ENCODE measurements around the gene TMEM94. TPM values are rescaled to one million over a fixed set of nuclear protein-coding genes. Genes with fewer than 3 reads are reported as not detected.

The TMEM94 gene
- total RNA-seq, 4 donors from 2014 or later = 31.0 to 50.3 (median 42.8) TPM

DNA sequence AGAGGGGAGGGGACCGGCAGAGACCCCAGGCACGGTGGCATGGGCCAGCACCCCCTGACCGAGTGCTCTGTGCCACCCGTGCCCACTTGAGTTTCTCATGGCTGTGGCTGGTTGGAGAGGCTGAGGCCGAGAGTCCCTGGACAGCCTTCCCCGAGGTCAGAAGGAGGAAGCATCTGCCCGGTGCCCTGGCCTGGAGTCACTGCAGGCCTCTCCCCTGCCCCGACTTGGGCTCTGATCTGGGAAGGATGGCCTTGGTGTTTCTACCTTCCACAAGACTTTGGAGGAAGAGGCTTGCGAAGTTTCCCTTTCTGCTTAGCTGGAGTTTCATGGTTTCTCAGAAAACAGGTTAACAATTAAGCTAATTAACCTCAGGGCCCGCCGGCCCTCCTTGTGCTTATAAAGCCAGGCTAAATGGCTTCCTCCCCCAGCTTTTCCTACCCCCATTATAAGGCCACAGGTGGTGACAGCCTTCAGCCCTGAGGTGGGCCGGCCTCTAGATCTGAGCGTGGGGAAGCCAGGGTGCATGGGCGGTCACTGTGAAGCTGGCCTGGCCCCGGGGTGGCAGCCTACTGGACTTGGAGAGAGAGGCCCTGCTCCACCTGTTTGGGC, 86.4 kb downstream of the TMEM94 start:
- Histone ChIP-seq H3K9me3 (no peaks in the 10 kb centered on the region), H3K4me1 (no peaks in the 10 kb centered on the region), H3K27ac (no peak overlapping the region), H3K4me3 (no peak overlapping the region), H3K27me3 (no peaks in the 10 kb centered on the region), H3K36me3 (no peaks in the 10 kb centered on the region)
- 100% methylated on average over 1 of the region's 15 CpGs; no CpG with 5 or more reads in 1 of the 2 donors for WGBS, 2 donors (ENCODE audit: low coverage in 1 of 2)
- ATAC-seq = no peak
- TF ChIP-seq EP300 (IDR thresholded peaks at IDR 0.05) = no peak
- no peak for TF ChIP-seq POLR2AphosphoS5 (IDR thresholded peaks at IDR 0.05)
- TF ChIP-seq, protein P1, sequence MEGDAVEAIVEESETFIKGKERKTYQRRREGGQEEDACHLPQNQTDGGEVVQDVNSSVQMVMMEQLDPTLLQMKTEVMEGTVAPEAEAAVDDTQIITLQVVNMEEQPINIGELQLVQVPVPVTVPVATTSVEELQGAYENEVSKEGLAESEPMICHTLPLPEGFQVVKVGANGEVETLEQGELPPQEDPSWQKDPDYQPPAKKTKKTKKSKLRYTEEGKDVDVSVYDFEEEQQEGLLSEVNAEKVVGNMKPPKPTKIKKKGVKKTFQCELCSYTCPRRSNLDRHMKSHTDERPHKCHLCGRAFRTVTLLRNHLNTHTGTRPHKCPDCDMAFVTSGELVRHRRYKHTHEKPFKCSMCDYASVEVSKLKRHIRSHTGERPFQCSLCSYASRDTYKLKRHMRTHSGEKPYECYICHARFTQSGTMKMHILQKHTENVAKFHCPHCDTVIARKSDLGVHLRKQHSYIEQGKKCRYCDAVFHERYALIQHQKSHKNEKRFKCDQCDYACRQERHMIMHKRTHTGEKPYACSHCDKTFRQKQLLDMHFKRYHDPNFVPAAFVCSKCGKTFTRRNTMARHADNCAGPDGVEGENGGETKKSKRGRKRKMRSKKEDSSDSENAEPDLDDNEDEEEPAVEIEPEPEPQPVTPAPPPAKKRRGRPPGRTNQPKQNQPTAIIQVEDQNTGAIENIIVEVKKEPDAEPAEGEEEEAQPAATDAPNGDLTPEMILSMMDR (IDR thresholded peaks at IDR 0.05) = no peak
- TF ChIP-seq POLR2A (IDR thresholded peaks at IDR 0.05) = no peak

DNA sequence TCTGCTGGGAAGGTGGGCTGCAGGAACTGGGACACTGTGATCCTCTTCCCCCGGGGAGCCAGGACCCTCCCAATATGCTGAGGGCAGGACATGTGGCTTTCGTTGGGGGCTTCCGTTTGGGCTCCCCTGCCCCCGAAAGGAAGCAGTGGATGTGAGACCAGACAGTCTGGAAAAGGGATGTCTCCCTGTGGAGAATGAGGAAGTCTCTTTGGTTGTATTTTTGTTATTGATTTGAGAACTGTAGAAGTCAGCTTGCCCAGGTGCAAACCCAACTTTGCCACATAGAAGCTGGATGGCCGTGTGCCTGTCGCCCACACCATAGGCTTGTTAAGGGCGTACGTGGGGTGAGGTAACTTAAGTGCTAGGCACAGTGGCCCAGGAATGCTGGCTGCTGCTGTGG, 87.8 kb downstream of the TMEM94 start:
- Histone ChIP-seq H3K36me3 (no peaks in the 10 kb centered on the region), H3K27ac (no peak overlapping the region), H3K27me3 (no peaks in the 10 kb centered on the region), H3K4me3 (no peak overlapping the region), H3K4me1 (no peaks in the 10 kb centered on the region), H3K9me3 (no peaks in the 10 kb centered on the region)
- no peak for ATAC-seq
- WGBS, 2 donors (ENCODE audit: low coverage in 1 of 2) = 94% methylated on average over 3 of the region's 8 CpGs; no CpG with 5 or more reads in 1 of the 2 donors
- no peak for TF ChIP-seq POLR2AphosphoS5 (IDR thresholded peaks at IDR 0.05)
- TF ChIP-seq POLR2A (IDR thresholded peaks at IDR 0.05) = no peak
- TF ChIP-seq, protein P1 (IDR thresholded peaks at IDR 0.05) = no peak
- no peak for TF ChIP-seq EP300 (IDR thresholded peaks at IDR 0.05)

DNA sequence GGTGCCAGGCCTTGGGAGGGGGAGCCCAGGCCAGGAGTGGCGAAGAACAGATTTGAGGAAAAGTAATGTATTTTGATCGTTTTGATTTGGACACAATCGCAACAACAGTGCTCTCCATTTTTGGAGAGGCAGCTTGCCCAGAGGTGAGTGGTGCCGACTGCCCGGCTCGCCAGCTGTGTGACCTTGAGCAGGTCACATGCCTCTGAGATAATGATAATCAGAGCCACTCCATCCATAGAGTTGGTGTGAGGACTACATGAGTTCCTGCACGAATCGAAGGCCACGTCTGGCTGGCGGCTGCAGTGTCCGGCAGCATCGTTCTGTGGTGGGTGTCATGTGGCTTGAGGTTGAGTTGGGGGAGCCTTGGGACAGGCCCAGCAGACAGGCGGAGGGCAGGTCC, 89.7 kb downstream of the TMEM94 start:
- H3K36me3 ChIP-seq = no peaks in the 10 kb centered on the region
- no peaks in the 10 kb centered on the region for H3K4me1 ChIP-seq
- H3K27me3 ChIP-seq = no peaks in the 10 kb centered on the region
- TF ChIP-seq POLR2AphosphoS5 (IDR thresholded peaks at IDR 0.05) (no peak), POLR2A (IDR thresholded peaks at IDR 0.05) (no peak), EP300 (IDR thresholded peaks at IDR 0.05) (no peak)
- TF ChIP-seq, protein P1 (IDR thresholded peaks at IDR 0.05) = no peak
- 94% methylated on average over 8 of the region's 13 CpGs; no CpG with 5 or more reads in 1 of the 2 donors for WGBS, 2 donors (ENCODE audit: low coverage in 1 of 2)
- H3K27ac ChIP-seq = no peak overlapping the region
- no peak for ATAC-seq
- H3K9me3 ChIP-seq = no peaks in the 10 kb centered on the region
- no peak overlapping the region for H3K4me3 ChIP-seq

DNA sequence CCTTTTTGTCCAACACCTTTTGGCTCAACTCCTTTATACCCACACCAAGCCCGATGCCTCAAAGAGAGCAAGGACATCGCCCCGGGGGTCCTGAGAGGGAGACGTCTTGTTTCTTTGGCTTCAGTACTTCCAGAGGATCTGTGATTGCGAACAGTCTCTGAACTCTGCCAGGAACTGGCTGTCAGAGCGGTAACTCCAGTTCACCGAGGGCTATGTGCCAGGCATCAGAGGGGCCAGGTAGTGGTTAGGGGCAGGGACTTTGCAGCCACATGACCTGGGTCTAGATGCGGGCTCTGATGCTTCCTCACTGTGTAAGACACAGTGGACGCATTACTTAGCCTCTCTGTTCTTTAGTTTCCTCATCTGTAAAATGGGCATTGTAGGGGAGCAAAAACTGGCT, 90.7 kb downstream of the TMEM94 start:
- ATAC-seq = no peak
- no peak overlapping the region for H3K27ac ChIP-seq
- WGBS, 2 donors (ENCODE audit: low coverage in 1 of 2) = 92% methylated on average over 2 to 6 of the region's 9 CpGs
- no peaks in the 10 kb centered on the region for H3K4me1 ChIP-seq
- no peaks in the 10 kb centered on the region for H3K9me3 ChIP-seq
- no peaks in the 10 kb centered on the region for H3K36me3 ChIP-seq
- no peaks in the 10 kb centered on the region for H3K27me3 ChIP-seq
- TF ChIP-seq EP300 (IDR thresholded peaks at IDR 0.05) = no peak
- TF ChIP-seq POLR2A (IDR thresholded peaks at IDR 0.05) = no peak
- TF ChIP-seq, protein P1 (IDR thresholded peaks at IDR 0.05) = no peak
- TF ChIP-seq POLR2AphosphoS5 (IDR thresholded peaks at IDR 0.05) = no peak
- H3K4me3 ChIP-seq = no peak overlapping the region

DNA sequence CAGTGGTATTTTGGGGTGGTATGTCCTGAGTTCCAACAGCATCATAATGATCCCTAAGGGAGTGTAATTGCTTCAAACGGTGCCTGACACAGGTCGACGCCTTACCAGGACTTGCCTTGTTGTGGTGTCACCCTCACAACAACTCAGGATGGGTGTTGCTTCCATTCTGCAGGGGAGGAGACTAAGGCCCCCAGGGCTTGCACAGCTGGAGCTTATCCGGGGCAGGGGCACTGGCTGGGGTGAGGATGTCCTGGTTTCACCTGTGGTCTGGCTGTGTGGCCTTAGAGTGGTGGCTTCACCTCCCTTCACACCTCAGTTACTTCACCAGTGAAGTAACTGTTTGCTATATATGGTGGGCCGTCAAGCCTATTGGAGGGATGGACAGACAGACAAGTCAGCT, 92.4 kb downstream of the TMEM94 start:
- Histone ChIP-seq H3K27me3 (no peaks in the 10 kb centered on the region), H3K36me3 (no peaks in the 10 kb centered on the region), H3K4me1 (peaks cover 0 to 6% (median 0%) of the 10 kb centered on the region in 3 donors), H3K27ac (no peak overlapping the region), H3K9me3 (no peaks in the 10 kb centered on the region), H3K4me3 (no peak overlapping the region)
- 50 to 100% methylated on average over 1 of the region's 5 CpGs for WGBS, 2 donors (ENCODE audit: low coverage in 1 of 2)
- TF ChIP-seq, protein P1 (IDR thresholded peaks at IDR 0.05) = no peak
- TF ChIP-seq POLR2AphosphoS5 (IDR thresholded peaks at IDR 0.05) = no peak
- no peak for TF ChIP-seq POLR2A (IDR thresholded peaks at IDR 0.05)
- TF ChIP-seq EP300 (IDR thresholded peaks at IDR 0.05) = no peak
- no peak for ATAC-seq

Data from gastroesophageal sphincter (tissue), 4 donors.